Thyroid gland (tissue), 4 donors: ENCODE results near the gene CHAD. TPM values are rescaled to one million over a fixed set of nuclear protein-coding genes. Genes with fewer than 3 reads are reported as not detected.

Experiments
- DNase-seq, 2 donors: peaks; one replicate each; pipeline ENCODE4 v3.0.0-alpha.2; 2019
- H3K27ac ChIP-seq, 3 donors: fragments of 200-600 bp; sonication (generic); 1 replicate in 2 of 3; 2 replicates in 1 of 3; pipeline ENCODE4 v1.5.1; 2016 to 2019; ENCODE audit warnings: mild to moderate bottlenecking in 1 of 3, moderate library complexity in 1 of 3
- H3K27me3 ChIP-seq: fragments of 200-600 bp; sonication (generic); one replicate; pipeline ENCODE4 v1.5.1; 2019
- H3K36me3 ChIP-seq, 2 donors: fragments of 200-600 bp; sonication (generic); one replicate each; pipeline ENCODE4 v1.5.1; 2016 to 2019
- H3K4me1 ChIP-seq, 2 donors: fragments of 200-600 bp; sonication (generic); one replicate each; pipeline ENCODE4 v1.5.1; 2017 to 2019
- H3K4me3 ChIP-seq, 3 donors: fragments of 200-600 bp; sonication (generic); replicated peaks in 1 of 3; 1 replicate in 2 of 3; 2 replicates in 1 of 3; pipeline ENCODE4 v1.5.1; 2016; ENCODE audit warnings: mild to moderate bottlenecking in 1 of 3
- H3K9me3 ChIP-seq: fragments of 200-600 bp; sonication (generic); one replicate; pipeline ENCODE4 v1.5.1; 2017
- POLR2A ChIP-seq, 2 donors: fragments of 450-650 bp; IDR thresholded peaks; one replicate each; pipeline ENCODE4 v1.6.1; 2017; ENCODE audit warnings: antibody characterized with exemption in 2 of 2, mild to moderate bottlenecking in 2 of 2, moderate library complexity in 1 of 2
- WGBS, 2 donors: methylation state at CpG; one replicate each; pipeline ENCODE4 v1.1.5; 2017; 5-methylcytosine and 5-hydroxymethylcytosine counted together
- intact Hi-C: fragments of 100-400 bp; cut with DNase I; formaldehyde crosslinking; loops from one replicate; pipeline ENCODE4 v1.15.1; 2023
- total RNA-seq, 4 donors: library from RNA; depleted of rRNA; stranded (reverse); fragments of >200 nt; gene quantifications; one replicate each; pipeline ENCODE4 v1.2.3, GENCODE V29; 2016
- TF ChIP-seq, protein P1 (sequence below), 6 experiments: fragments of 200-600 bp in 3 of 6; fragments of 450-650 bp in 3 of 6; sonication (generic) in 3 of 6; IDR thresholded peaks; one replicate each; pipeline ENCODE4 v1.5.1; 2016 to 2019; ENCODE audit warnings: antibody characterized with exemption in 6 of 6, mild to moderate bottlenecking in 2 of 6, inconsistent platforms in 1 of 6, moderate library complexity in 1 of 6

The CHAD gene
- total RNA-seq, 4 donors from 2014 or later: 0.67 TPM; not detected in 3

GRCh38 chr17:50426472-50426782, 42.3 kb downstream of the CHAD start:
- Histone ChIP-seq H3K4me1 (peaks cover 62 to 78% of the 10 kb centered on the region in 2 donors), H3K36me3 (no peaks in the 10 kb centered on the region), H3K9me3 (no peaks in the 10 kb centered on the region), H3K27me3 (no peaks in the 10 kb centered on the region), H3K27ac (peak overlapping the region; percentile 87 to 92 (median 88)), H3K4me3 (peak overlapping the region; percentile 19 to 56 (median 54))
- 0 to 4% methylated on average over 7 of the region's 7 CpGs for WGBS, 2 donors
- intact Hi-C loops: no loop called here
- TF ChIP-seq POLR2A (IDR thresholded peaks at IDR 0.05): no peak
- TF ChIP-seq, protein P1, sequence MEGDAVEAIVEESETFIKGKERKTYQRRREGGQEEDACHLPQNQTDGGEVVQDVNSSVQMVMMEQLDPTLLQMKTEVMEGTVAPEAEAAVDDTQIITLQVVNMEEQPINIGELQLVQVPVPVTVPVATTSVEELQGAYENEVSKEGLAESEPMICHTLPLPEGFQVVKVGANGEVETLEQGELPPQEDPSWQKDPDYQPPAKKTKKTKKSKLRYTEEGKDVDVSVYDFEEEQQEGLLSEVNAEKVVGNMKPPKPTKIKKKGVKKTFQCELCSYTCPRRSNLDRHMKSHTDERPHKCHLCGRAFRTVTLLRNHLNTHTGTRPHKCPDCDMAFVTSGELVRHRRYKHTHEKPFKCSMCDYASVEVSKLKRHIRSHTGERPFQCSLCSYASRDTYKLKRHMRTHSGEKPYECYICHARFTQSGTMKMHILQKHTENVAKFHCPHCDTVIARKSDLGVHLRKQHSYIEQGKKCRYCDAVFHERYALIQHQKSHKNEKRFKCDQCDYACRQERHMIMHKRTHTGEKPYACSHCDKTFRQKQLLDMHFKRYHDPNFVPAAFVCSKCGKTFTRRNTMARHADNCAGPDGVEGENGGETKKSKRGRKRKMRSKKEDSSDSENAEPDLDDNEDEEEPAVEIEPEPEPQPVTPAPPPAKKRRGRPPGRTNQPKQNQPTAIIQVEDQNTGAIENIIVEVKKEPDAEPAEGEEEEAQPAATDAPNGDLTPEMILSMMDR (IDR thresholded peaks at IDR 0.05): no peak
- peak in 1 of 2 donors; percentile 12 for DNase-seq

DNA sequence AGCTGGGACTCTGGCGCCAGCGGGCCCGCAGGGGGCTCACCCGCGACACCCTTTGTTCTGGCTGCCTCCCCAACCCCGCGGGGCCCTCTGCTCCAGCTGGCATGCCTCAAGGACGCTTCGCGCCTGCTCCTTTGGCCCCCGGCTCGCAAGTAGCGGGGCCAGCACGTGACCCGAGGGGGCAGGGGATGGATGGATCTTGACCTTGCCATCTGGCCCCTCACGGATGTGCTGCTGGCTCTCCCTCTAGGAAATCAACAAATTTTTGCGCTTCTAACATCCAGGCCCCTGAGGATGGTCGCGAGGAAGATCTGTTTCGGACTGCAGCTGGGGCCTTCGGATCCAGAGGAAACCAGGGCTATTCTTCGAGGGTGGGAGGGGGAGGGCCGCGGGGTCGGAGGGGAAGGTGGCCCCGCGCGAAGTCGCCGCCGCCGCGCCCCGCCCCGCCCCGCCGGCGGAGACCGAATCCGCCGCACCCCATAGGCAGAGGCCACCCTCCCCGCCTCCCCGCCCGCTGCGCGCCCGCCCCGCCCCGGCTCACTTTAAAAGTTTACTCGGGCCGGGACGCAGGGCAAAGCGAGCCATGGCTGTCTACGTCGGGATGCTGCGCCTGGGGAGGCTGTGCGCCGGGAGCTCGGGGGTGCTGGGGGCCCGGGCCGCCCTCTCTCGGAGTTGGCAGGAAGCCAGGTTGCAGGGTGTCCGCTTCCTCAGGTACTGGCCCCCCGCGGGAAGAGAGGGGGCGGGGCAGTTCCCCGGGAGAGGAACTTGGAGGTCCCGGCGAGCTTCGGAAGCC, 42.8 kb downstream of the CHAD start, which contains the start of gene ACSF2:
TSS of gene ACSF2 (plus strand) at position 537 of the 790 bp plus-strand sequence. CDS start at position 581, 44 bp downstream.
- TF ChIP-seq, protein P1 (IDR thresholded peaks at IDR 0.05): peak in 1 of 6 experiments; percentile 2
- peak; percentile 52 to 90 for TF ChIP-seq POLR2A (IDR thresholded peaks at IDR 0.05)
- no peaks in the 10 kb centered on the region for H3K36me3 ChIP-seq
- intact Hi-C loops: no loop called here
- WGBS, 2 donors: 2 to 5% methylated on average over 10 to 27 of the region's 70 CpGs
- H3K9me3 ChIP-seq: no peaks in the 10 kb centered on the region
- H3K4me1 ChIP-seq: peaks cover 56 to 78% of the 10 kb centered on the region in 2 donors
- DNase-seq: peak; percentile 83 to 84
- peak within 1 kb of the TSS; percentile 87 to 92 (median 88) for H3K27ac ChIP-seq
- H3K4me3 ChIP-seq: peak within 1 kb of the TSS; percentile 19 to 56 (median 54)
- no peaks in the 10 kb centered on the region for H3K27me3 ChIP-seq

DNA sequence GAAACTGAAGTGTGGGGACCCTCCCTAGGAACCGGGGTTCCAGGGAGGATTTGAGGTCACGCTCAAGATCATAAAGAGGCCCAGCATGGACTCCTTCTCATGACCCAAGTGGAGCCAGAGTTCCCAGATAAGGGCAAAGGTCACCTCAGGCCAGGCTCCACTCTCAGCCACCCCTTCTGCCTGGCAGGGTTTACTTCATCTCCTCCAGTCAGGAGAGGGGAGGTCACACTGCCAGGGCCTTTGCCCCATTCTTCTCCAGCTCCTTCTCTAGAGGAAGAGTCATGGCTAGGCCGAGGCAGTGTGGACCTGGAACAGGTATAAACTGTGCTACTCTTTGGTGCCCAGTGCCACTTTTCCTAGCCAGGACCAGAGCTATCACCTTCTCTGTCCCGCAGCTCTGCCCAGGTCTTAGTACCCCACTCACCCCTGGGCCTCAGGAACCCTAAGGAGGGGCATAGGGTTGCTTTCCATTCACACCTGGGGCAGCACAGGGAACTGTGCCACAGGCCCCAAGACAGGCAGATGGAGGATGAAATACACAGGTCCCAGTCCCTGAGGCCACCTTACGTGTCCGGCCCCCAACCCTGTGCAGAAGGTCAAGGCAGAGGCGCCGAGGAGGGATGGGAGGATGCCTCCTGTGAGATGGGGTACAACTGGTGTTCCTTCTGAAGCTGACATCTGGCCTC, 43.5 kb downstream of the CHAD start:
- Histone ChIP-seq H3K9me3 (no peaks in the 10 kb centered on the region), H3K36me3 (no peaks in the 10 kb centered on the region), H3K4me1 (peaks cover 49 to 75% of the 10 kb centered on the region in 2 donors), H3K4me3 (peak overlapping the region in 1 of 3 donors; percentile 56), H3K27ac (peak overlapping the region; percentile 87 to 92 (median 88)), H3K27me3 (no peaks in the 10 kb centered on the region)
- TF ChIP-seq POLR2A (IDR thresholded peaks at IDR 0.05): no peak
- TF ChIP-seq, protein P1 (IDR thresholded peaks at IDR 0.05): no peak
- intact Hi-C loops: no loop called here
- WGBS, 2 donors: 76 to 91% methylated on average over 8 of the region's 8 CpGs
- DNase-seq: no peak

GRCh38 chr17:50424246-50424995, 44.3 kb downstream of the CHAD start:
- intact Hi-C loops: no loop called here
- 68 to 71% methylated on average over 8 to 9 of the region's 9 CpGs for WGBS, 2 donors
- DNase-seq: no peak
- Histone ChIP-seq H3K9me3 (no peaks in the 10 kb centered on the region), H3K4me3 (no peak overlapping the region), H3K36me3 (no peaks in the 10 kb centered on the region), H3K4me1 (peaks cover 44 to 68% of the 10 kb centered on the region in 2 donors), H3K27me3 (no peaks in the 10 kb centered on the region), H3K27ac (peak overlapping the region; percentile 87 to 92 (median 88))
- TF ChIP-seq, protein P1 (IDR thresholded peaks at IDR 0.05): no peak
- no peak for TF ChIP-seq POLR2A (IDR thresholded peaks at IDR 0.05)
